ENCODE measurements around the gene CPA4. TPM values are rescaled to one million over a fixed set of nuclear protein-coding genes. Genes with fewer than 3 reads are reported as not detected.

The CPA4 gene
- total RNA-seq, 1 experiment from 2014 or later: 22.1 TPM

GRCh38 chr7:130273081-130273932 is 19.7 kb upstream of the CPA4 start:
- Histone ChIP-seq H3K27ac (ENCODE audit: low read length) (no peak overlapping the region), H3K4me3 (ENCODE audit: low read length) (no peak overlapping the region), H3K9me2 (replicated peaks; ENCODE audit: low read length) (no peaks in the 10 kb centered on the region), H3K4me1 (ENCODE audit: insufficient read depth, low read length) (0 out of 2 replicates have a peak, but pooled peaks cover 9% of the 10 kb centered on the region), H4K20me1 (ENCODE audit: low read length) (no peaks in the 10 kb centered on the region), H3K27me3 (ENCODE audit: low read length) (no peaks in the 10 kb centered on the region), H3K36me3 (ENCODE audit: low read depth, low read length) (no peaks in the 10 kb centered on the region), H3K79me2 (ENCODE audit: low read length) (no peaks in the 10 kb centered on the region), H3F3A (ENCODE audit: low read length, unreplicated experiment) (no peaks in the 10 kb centered on the region), H2AFZ (ENCODE audit: low read length) (no peak overlapping the region), H3K9ac (ENCODE audit: low read length) (no peak overlapping the region), H3K4me2 (ENCODE audit: low read length) (no peak overlapping the region), H3K9me3 (ENCODE audit: low read length) (no peaks in the 10 kb centered on the region)
- TF ChIP-seq EZH2phosphoT487 (IDR thresholded peaks at IDR 0.05; ENCODE audit: borderline replicate concordance, low read length) (no peak), EZH2 (IDR thresholded peaks at IDR 0.05; ENCODE audit: low read length, unreplicated experiment) (no peak)
- TF ChIP-seq, protein P1, sequence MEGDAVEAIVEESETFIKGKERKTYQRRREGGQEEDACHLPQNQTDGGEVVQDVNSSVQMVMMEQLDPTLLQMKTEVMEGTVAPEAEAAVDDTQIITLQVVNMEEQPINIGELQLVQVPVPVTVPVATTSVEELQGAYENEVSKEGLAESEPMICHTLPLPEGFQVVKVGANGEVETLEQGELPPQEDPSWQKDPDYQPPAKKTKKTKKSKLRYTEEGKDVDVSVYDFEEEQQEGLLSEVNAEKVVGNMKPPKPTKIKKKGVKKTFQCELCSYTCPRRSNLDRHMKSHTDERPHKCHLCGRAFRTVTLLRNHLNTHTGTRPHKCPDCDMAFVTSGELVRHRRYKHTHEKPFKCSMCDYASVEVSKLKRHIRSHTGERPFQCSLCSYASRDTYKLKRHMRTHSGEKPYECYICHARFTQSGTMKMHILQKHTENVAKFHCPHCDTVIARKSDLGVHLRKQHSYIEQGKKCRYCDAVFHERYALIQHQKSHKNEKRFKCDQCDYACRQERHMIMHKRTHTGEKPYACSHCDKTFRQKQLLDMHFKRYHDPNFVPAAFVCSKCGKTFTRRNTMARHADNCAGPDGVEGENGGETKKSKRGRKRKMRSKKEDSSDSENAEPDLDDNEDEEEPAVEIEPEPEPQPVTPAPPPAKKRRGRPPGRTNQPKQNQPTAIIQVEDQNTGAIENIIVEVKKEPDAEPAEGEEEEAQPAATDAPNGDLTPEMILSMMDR (conservative IDR thresholded peaks at IDR 0.05; ENCODE audit: low read depth, low read length): no peak
- DNase-seq (no peak), ATAC-seq (no peak)
- POLR2A ChIA-PET (ENCODE audit: unreplicated experiment): no interaction called here
- intact Hi-C loops (cut with micrococcal nuclease): no loop called here
- BruUV-seq (replicated peaks): no TSS peak
- CTCF ChIA-PET: interaction anchor here (0.7 kb wide), 1 partner anchor 506 kb away, joined by 17 read pairs; no protein-coding TSS in a partner anchor

- POLR2A ChIA-PET (ENCODE audit: unreplicated experiment): no interaction called here
- no peak overlapping the region for H3K27ac ChIP-seq (ENCODE audit: low read length)
- H3K79me2 ChIP-seq (ENCODE audit: low read length): no peaks in the 10 kb centered on the region
- no peaks in the 10 kb centered on the region for H3F3A ChIP-seq (ENCODE audit: low read length, unreplicated experiment)
- no peak overlapping the region for H2AFZ ChIP-seq (ENCODE audit: low read length)
- no peak for TF ChIP-seq EZH2phosphoT487 (IDR thresholded peaks at IDR 0.05; ENCODE audit: borderline replicate concordance, low read length)
- TF ChIP-seq, protein P1 (conservative IDR thresholded peaks at IDR 0.05; ENCODE audit: low read depth, low read length): no peak
- TF ChIP-seq EZH2 (IDR thresholded peaks at IDR 0.05; ENCODE audit: low read length, unreplicated experiment): no peak
- no peaks in the 10 kb centered on the region for H3K9me2 ChIP-seq (replicated peaks; ENCODE audit: low read length)
- no peaks in the 10 kb centered on the region for H3K36me3 ChIP-seq (ENCODE audit: low read depth, low read length)
- H4K20me1 ChIP-seq (ENCODE audit: low read length): no peaks in the 10 kb centered on the region
- no peak overlapping the region for H3K9ac ChIP-seq (ENCODE audit: low read length)
- H3K27me3 ChIP-seq (ENCODE audit: low read length): no peaks in the 10 kb centered on the region
- H3K4me2 ChIP-seq (ENCODE audit: low read length): no peak overlapping the region
- H3K9me3 ChIP-seq (ENCODE audit: low read length): no peaks in the 10 kb centered on the region
- H3K4me3 ChIP-seq (ENCODE audit: low read length): no peak overlapping the region
- DNase-seq (no peak), ATAC-seq (no peak)
- CTCF ChIA-PET: no interaction called here
- BruUV-seq (replicated peaks): no TSS peak
- H3K4me1 ChIP-seq (ENCODE audit: insufficient read depth, low read length): peaks cover 15% of the 10 kb centered on the region
- intact Hi-C loops (cut with micrococcal nuclease): no loop called here
Observed at GRCh38 chr7:130273933-130274255, 19.1 kb upstream of the CPA4 start.

DNA sequence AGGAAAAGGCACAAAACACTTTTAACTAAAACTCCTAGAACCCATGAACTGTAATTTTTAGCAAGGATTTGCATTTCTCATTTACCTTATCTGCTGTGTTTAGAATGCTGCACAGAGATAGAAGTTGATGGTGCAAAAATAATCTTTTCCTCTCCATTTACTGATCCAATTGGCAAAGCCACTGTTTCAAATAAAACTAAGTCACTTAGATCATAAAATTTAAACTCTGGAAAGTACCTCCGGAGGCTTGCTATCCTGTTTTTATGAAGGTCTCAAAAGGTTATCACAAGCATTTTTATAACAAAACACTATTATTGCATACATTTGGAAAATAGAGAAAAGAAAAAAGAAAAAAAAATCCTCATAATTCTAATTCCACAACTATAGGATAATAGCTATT is 18.7 kb upstream of the CPA4 start:
- H3K79me2 ChIP-seq (ENCODE audit: low read length): no peaks in the 10 kb centered on the region
- H3K9me3 ChIP-seq (ENCODE audit: low read length): no peaks in the 10 kb centered on the region
- H3K4me1 ChIP-seq (ENCODE audit: insufficient read depth, low read length): peaks cover 19% of the 10 kb centered on the region
- intact Hi-C loops (cut with micrococcal nuclease): no loop called here
- H3K9ac ChIP-seq (ENCODE audit: low read length): no peak overlapping the region
- BruUV-seq (replicated peaks): no TSS peak
- POLR2A ChIA-PET (ENCODE audit: unreplicated experiment): interaction anchor here (0.6 kb wide), 1 partner anchor 288 kb away, joined by 4 read pairs; no protein-coding TSS in a partner anchor
- no peak overlapping the region for H2AFZ ChIP-seq (ENCODE audit: low read length)
- no peak overlapping the region for H3K4me2 ChIP-seq (ENCODE audit: low read length)
- ATAC-seq: no peak
- no peak overlapping the region for H3K27ac ChIP-seq (ENCODE audit: low read length)
- H3K36me3 ChIP-seq (ENCODE audit: low read depth, low read length): no peaks in the 10 kb centered on the region
- CTCF ChIA-PET: no interaction called here
- no peaks in the 10 kb centered on the region for H3F3A ChIP-seq (ENCODE audit: low read length, unreplicated experiment)
- DNase-seq: no peak
- TF ChIP-seq EZH2 (IDR thresholded peaks at IDR 0.05; ENCODE audit: low read length, unreplicated experiment): no peak
- no peaks in the 10 kb centered on the region for H3K27me3 ChIP-seq (ENCODE audit: low read length)
- H3K9me2 ChIP-seq (replicated peaks; ENCODE audit: low read length): no peaks in the 10 kb centered on the region
- H4K20me1 ChIP-seq (ENCODE audit: low read length): no peaks in the 10 kb centered on the region
- no peak overlapping the region for H3K4me3 ChIP-seq (ENCODE audit: low read length)

Measured in PC-3 (cell line).